VCaP (cell line): Measurements from ENCODE around the gene TMEM92.

Experiments
- H3K27ac ChIP-seq: fragments of 450-650 bp; 2 replicates; pipeline ENCODE4 v1.5.1; 2017
- CTCF ChIP-seq: fragments of 450-650 bp; conservative IDR thresholded peaks from 2 replicates; pipeline ENCODE4 v1.5.1; 2017; ENCODE audit warnings: mild to moderate bottlenecking, moderate library complexity

Gene TMEM92

GRCh38 chr17:50241431-50241830 is 32.8 kb upstream of the TMEM92 start:
- no peak overlapping the region for H3K27ac ChIP-seq
- no peak for TF ChIP-seq CTCF

DNA sequence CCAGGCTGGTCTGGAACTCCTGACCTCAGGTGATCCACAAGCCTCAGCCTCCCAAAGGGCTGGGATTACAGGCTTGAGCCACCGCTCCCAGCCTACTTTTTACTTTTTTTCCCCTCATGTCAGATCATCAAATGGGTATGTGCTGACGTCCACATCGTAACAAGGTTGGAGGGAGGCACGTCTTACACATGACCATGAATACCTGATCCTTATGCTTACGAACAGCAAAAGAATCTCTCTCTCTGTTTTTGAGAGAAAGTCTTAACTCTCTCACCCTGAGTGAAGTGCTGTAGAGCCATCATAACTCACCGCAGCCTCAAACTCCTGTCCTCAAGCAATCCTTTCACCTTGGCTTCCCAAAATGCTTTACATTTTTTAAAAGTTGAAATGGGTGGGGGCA is 29.5 kb upstream of the TMEM92 start:
- H3K27ac ChIP-seq = no peak overlapping the region
- TF ChIP-seq CTCF = no peak

DNA sequence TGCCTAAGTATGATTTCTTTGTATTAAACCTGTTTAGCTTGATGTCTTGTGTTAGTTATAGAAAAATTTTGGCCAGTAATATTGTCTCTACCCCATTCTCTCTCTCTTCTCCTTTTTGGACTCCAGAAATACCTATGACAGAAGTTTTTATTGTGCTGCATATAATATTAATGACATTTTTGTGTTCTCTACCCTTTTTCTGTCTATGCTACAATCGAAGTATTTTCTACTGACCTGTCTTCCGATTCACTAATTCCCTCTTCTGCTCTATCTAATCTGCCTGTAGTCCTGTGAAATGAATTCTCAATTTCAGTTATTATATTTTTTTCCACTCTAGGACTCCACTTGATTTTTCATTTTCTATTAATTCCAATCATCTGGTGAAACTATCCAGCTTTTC is 26.0 kb upstream of the TMEM92 start:
- TF ChIP-seq CTCF = no peak
- no peak overlapping the region for H3K27ac ChIP-seq

GRCh38 chr17:50252781-50253180 is 21.5 kb upstream of the TMEM92 start:
- no peak overlapping the region for H3K27ac ChIP-seq
- no peak for TF ChIP-seq CTCF

DNA sequence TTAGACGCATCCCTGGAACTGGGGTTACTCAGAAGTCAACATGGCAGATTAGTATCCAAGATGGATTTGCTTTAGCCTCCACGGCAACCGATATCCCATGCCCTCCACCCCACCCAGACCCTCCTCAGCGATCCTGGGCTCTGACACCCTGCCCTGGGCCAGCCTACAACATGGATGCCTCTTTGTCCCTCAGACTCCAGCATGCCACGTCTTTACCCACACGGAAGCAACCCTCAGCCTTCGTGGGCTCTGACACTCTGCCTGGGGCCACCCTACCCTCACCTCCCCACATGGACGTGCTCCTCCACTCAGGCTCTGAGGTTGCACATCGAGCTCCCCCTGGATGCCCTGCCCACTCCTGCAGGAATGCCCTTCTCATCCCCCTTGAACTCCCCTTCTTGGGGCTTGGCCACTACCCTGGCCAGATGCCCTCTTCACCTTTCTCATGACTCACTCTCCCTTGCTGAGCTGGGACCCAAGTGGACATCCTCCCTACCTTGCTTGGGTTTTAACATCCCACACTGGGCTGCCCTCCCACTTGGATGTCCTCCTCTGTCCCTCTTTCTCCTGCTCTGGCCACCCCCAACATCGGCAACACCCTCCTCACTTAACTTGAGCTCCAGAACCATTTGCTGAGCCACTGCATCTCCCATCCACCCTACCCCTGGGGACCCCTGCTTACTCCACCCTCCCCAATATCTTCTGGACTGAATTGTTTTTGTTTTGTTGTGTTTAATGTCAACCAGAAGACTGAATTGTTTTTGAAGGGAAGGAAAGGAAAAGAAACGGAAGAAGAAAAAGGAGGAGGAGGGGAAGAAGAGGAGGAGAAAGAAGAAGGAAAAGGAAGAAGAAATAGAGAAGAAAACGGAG is 18.3 kb upstream of the TMEM92 start:
- TF ChIP-seq CTCF = no peak
- H3K27ac ChIP-seq = no peak overlapping the region

DNA sequence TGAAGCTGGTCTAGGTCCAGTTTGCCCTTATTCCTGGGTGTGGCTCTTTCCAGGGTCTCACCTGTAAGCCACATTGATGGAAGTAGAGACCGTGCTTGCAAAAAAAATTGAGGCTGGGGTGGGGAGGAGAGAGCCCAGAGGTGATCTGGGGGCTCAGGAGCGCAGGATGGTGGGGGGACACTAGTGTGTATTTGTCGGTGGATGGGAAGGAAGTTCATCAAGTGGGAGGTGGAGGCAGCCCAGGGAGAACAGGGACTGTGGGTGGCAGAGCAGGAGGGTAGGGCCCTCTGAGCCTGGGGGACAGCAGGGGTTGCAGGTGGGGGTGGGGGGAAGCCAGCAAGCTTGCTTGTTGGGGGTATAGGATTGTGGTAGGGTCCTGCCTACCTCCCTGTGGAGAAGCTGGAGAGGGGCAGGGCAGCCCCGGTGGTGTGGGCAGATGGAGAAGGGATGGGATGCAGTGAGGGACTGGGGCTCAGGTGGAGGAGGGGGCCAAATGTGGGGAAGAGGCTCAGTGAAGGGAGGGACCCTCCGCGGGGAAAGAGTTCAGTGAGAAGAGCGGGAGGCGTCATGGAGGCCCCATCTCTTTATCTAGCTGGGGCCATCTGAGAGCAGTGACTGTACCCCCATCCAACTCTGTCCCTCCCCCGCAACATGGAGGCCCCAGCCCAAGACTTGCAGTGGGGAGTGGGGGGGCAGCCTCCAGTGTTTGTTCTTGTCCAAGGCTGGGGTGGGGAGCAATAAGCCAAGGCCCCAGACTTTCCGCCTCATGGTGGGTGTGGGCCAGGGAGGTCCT is 17.2 kb upstream of the TMEM92 start:
- TF ChIP-seq CTCF = no peak

DNA sequence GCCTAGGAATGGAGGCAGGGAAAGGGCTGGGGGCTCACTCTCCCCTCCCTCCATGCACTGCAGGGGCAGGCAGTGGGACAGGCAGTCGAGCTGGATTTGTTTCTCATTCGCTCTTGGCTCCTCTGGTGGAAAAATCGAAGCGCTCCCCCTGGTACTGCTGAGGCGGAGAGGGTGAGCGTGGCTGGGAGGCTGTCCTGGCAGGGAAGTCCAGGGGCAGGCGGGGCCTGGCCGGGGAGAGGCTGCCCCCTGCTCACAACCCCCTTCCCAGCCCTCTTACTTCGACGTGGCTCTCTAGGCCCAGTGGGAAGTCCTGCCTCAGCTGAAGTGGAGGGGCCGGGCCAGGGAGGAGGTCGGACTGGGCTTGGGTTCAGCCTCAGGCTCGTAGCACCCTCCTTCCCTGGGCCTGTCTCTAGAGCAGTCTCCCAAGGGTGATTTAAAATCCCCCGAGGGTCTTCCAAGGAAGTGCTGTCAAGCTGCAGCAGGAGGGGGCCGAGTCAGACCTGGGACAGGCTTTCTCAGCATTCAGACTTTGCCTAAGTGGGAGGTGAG is 16.5 kb upstream of the TMEM92 start:
- no peak overlapping the region for H3K27ac ChIP-seq
- no peak for TF ChIP-seq CTCF

More for the DNA sequence above, 17.2 kb upstream of the TMEM92 start:
- no peak overlapping the region for H3K27ac ChIP-seq
